Kidney capillary endothelial cell (primary cell): ENCODE data around the gene MARCHF5.
A peak's percentile ranks its signal among the peaks of the same experiment; 100 is the strongest.
"Not testable (repeated sequence)": the region's sequence is repeated elsewhere in the genome, so short reads cannot be mapped to it uniquely, and the experiment has no call there.

Experiments
- DNase-seq: peaks from one replicate; pipeline ENCODE4 v3.0.0-alpha.2; 2018; ENCODE audit warnings: low spot score

MARCHF5 gene

GRCh38 chr10:92387289-92387940 lies 96.4 kb downstream of the MARCHF5 start:
- DNase-seq = peak; percentile 38

GRCh38 chr10:92393173-92393572 lies 102.2 kb downstream of the MARCHF5 start:
- DNase-seq = not testable (repeated sequence)

GRCh38 chr10:92395271-92395670 lies 104.3 kb downstream of the MARCHF5 start:
- no peak for DNase-seq

- DNase-seq = not testable (repeated sequence)
Measured at GRCh38 chr10:92402234-92402633, 111.3 kb downstream of the MARCHF5 start.
